ENCODE results near the gene FCMR. TPM values are rescaled to one million over a fixed set of nuclear protein-coding genes. Genes with fewer than 3 reads are reported as not detected.

Gene FCMR
- polyA plus RNA-seq, 3 donors, result 1.9 to 3.0 (median 2.2) TPM

DNA sequence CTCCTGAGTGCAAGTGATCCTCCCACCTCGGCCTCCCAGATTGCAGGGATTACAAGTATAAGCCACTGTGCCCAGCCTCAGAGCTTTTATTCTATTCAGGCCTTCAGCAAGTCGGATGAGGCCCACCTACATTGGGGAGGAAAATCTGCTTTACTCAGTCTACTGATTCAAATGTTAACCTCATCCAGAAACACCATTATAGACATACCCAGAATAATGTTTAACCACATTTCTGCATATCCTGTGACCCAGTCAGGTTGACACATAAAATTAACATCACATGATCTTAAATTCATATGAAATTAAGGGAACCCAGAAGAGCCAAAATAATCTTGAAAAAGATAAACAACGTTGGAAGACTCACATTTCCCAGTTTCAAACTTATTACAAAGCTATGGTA is 41.4 kb downstream of the FCMR start:
- Histone ChIP-seq H3K4me2 (replicated peaks; ENCODE audit: extremely low read depth, low read length, poor library complexity, severe bottlenecking) (no peak overlapping the region), H3K79me2 (ENCODE audit: insufficient read depth, low read length) (no peaks in the 10 kb centered on the region), H3K9ac (ENCODE audit: insufficient read depth, low read length, poor library complexity, severe bottlenecking) (no peak overlapping the region), H3K4me1 (ENCODE audit: control insufficient read depth in 1 of 2, insufficient read depth in 2 of 2, low read length in 2 of 2) (no peaks in the 10 kb centered on the region), H3K36me3 (replicated peaks in 1 of 2; ENCODE audit: control insufficient read depth in 1 of 2, insufficient read depth in 2 of 2, low read length in 2 of 2) (no peaks in the 10 kb centered on the region), H3K27ac (ENCODE audit: low read depth in 1 of 2, low read length in 2 of 2) (no peak overlapping the region), H3K4me3 (replicated peaks in 1 of 3; ENCODE audit: low read depth in 2 of 3, low read length in 3 of 3) (no peak overlapping the region), H3K9me3 (replicated peaks in 1 of 2; ENCODE audit: control insufficient read depth in 1 of 2, insufficient read depth in 1 of 2, low read length in 2 of 2) (peaks cover 12 to 21% of the 10 kb centered on the region in 2 donors), H2AFZ (ENCODE audit: insufficient read depth, low read depth, low read length, poor library complexity, severe bottlenecking) (no peak overlapping the region), H3K27me3 (ENCODE audit: control insufficient read depth in 2 of 2, insufficient read depth in 2 of 2, low read length in 2 of 2) (peaks cover 0 to 2% of the 10 kb centered on the region in 2 donors), H4K20me1 (ENCODE audit: insufficient read depth, low read length) (no peaks in the 10 kb centered on the region)
- H3K27me3 Mint-ChIP-seq (ENCODE audit: low read depth in 3 of 3), result peaks cover 2 to 5% (median 4%) of the 10 kb centered on the region in 3 donors
- no peak for DNase-seq
- no peaks in the 10 kb centered on the region for H3K36me3 Mint-ChIP-seq
- H3K27ac Mint-ChIP-seq, result no peak overlapping the region
- H3K9me3 Mint-ChIP-seq, result peaks cover 13 to 42% (median 29%) of the 10 kb centered on the region in 7 donors
- intact Hi-C loops (cut with micrococcal nuclease), result no loop called here
- TF ChIP-seq, protein P1, sequence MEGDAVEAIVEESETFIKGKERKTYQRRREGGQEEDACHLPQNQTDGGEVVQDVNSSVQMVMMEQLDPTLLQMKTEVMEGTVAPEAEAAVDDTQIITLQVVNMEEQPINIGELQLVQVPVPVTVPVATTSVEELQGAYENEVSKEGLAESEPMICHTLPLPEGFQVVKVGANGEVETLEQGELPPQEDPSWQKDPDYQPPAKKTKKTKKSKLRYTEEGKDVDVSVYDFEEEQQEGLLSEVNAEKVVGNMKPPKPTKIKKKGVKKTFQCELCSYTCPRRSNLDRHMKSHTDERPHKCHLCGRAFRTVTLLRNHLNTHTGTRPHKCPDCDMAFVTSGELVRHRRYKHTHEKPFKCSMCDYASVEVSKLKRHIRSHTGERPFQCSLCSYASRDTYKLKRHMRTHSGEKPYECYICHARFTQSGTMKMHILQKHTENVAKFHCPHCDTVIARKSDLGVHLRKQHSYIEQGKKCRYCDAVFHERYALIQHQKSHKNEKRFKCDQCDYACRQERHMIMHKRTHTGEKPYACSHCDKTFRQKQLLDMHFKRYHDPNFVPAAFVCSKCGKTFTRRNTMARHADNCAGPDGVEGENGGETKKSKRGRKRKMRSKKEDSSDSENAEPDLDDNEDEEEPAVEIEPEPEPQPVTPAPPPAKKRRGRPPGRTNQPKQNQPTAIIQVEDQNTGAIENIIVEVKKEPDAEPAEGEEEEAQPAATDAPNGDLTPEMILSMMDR (IDR thresholded peaks at IDR 0.05), result no peak
- no peaks in the 10 kb centered on the region for H3K4me1 Mint-ChIP-seq
- 93% methylated on average over 2 of the region's 3 CpGs for WGBS (ENCODE audit: insufficient coverage)
- H3K4me3 Mint-ChIP-seq, result no peak overlapping the region

DNA sequence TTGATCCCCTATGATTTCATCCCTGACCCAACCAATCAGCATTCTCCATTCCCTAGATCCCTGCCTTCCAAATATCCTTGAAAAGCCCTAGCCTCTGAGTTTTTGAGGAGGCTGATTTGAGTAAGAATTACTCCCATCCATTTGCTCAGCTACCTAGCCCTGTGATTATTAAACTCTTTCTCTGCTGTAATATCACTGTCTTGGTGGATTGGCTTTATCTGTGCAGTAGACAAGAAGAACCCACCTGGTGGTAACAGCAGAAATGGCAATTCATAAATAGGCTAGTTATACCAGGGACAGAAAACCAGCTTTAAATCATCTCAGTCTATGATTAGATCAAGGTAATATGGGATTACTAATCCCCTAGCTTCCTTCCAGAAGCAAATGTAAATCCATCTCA is 43.3 kb downstream of the FCMR start:
- Histone ChIP-seq H3K4me2 (replicated peaks; ENCODE audit: extremely low read depth, low read length, poor library complexity, severe bottlenecking) (no peak overlapping the region), H3K9ac (ENCODE audit: insufficient read depth, low read length, poor library complexity, severe bottlenecking) (no peak overlapping the region), H3K36me3 (replicated peaks in 1 of 2; ENCODE audit: control insufficient read depth in 1 of 2, insufficient read depth in 2 of 2, low read length in 2 of 2) (no peaks in the 10 kb centered on the region), H2AFZ (ENCODE audit: insufficient read depth, low read depth, low read length, poor library complexity, severe bottlenecking) (no peak overlapping the region), H3K4me3 (replicated peaks in 1 of 3; ENCODE audit: low read depth in 2 of 3, low read length in 3 of 3) (no peak overlapping the region), H3K4me1 (ENCODE audit: control insufficient read depth in 1 of 2, insufficient read depth in 2 of 2, low read length in 2 of 2) (no peaks in the 10 kb centered on the region), H3K27ac (ENCODE audit: low read depth in 1 of 2, low read length in 2 of 2) (no peak overlapping the region), H3K9me3 (replicated peaks in 1 of 2; ENCODE audit: control insufficient read depth in 1 of 2, insufficient read depth in 1 of 2, low read length in 2 of 2) (peaks cover 12 to 21% of the 10 kb centered on the region in 2 donors), H4K20me1 (ENCODE audit: insufficient read depth, low read length) (no peaks in the 10 kb centered on the region), H3K27me3 (ENCODE audit: control insufficient read depth in 2 of 2, insufficient read depth in 2 of 2, low read length in 2 of 2) (no peaks in the 10 kb centered on the region), H3K79me2 (ENCODE audit: insufficient read depth, low read length) (no peaks in the 10 kb centered on the region)
- H3K9me3 Mint-ChIP-seq, result peaks cover 13 to 44% (median 33%) of the 10 kb centered on the region in 7 donors
- TF ChIP-seq, protein P1 (IDR thresholded peaks at IDR 0.05), result no peak
- no peaks in the 10 kb centered on the region for H3K4me1 Mint-ChIP-seq
- DNase-seq, result no peak
- H3K27ac Mint-ChIP-seq, result no peak overlapping the region
- H3K4me3 Mint-ChIP-seq, result no peak overlapping the region
- intact Hi-C loops (cut with micrococcal nuclease), result no loop called here
- peaks cover 1 to 2% (median 2%) of the 10 kb centered on the region in 3 donors for H3K27me3 Mint-ChIP-seq (ENCODE audit: low read depth in 3 of 3)
- H3K36me3 Mint-ChIP-seq, result no peaks in the 10 kb centered on the region

Data from CD14-positive monocyte (primary cell).